Measurements from ENCODE around the gene CLBA1.

- TF ChIP-seq CTCF (IDR thresholded peaks at IDR 0.05; ENCODE audit: low read length) (no peak), EZH2 (optimal IDR thresholded peaks at IDR 0.05; ENCODE audit: low read depth, low read length) (no peak), EZH2phosphoT487 (IDR thresholded peaks at IDR 0.05; ENCODE audit: low read length) (no peak)
Observed at GRCh38 chr14:104984056-104984894, 1.3 kb upstream of the CLBA1 start.

Data from MM.1S (cell line).